GM21381 (cell line): ENCODE measurements around the gene SPTLC1.
"Not testable (repeated sequence)": the region's sequence is repeated elsewhere in the genome, so short reads cannot be mapped to it uniquely, and the experiment has no call there.

ENCODE experiments used
- ATAC-seq: cut with Tn5 transposase; IDR thresholded peaks from one replicate; pipeline ENCODE4 v1.9.1; 2021; ENCODE audit warnings: mild to moderate bottlenecking, moderate library complexity; ENCODE audit not compliant: unreplicated experiment

The SPTLC1 gene, protein sequence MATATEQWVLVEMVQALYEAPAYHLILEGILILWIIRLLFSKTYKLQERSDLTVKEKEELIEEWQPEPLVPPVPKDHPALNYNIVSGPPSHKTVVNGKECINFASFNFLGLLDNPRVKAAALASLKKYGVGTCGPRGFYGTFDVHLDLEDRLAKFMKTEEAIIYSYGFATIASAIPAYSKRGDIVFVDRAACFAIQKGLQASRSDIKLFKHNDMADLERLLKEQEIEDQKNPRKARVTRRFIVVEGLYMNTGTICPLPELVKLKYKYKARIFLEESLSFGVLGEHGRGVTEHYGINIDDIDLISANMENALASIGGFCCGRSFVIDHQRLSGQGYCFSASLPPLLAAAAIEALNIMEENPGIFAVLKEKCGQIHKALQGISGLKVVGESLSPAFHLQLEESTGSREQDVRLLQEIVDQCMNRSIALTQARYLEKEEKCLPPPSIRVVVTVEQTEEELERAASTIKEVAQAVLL

DNA sequence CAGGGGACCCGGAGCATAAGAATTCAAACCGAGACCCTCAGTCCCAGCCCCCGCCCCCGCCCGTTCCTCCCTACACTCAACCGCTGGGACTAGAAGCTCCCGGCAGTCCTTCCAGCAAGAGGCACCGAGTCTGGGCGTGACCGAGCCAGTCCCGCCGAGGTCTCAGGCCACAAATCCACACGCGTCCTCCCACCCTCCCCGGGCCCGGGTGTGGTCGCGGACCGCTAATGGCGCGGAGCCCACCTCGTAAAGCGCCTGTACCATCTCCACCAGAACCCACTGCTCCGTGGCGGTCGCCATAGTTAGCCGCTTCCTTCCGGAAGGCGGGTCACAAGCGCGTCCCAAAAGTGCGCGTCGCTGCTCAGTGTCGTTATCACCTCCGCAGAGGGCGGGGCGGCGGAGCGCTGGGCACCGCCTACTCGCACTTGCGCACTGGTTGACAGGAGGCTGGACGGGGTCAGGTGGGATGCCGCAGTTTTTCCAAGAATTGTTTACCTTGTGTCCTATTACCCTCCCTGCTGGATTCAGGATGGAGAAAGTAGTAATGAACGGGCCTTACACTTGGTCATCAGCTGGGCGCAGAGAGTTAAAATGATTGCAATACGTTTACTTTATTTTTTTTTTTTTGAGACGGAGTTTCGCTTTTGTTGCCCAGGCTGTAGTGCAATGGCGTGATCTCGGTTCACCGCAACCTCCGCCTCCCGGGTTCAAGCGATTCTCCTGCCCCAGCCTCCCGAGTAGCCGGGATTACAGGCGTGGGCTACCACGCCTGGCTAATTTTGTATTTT is at the start of gene SPTLC1:
Gene SPTLC1, minus strand, starts transcription at position 343 of the 788 bp plus-strand sequence. Its CDS starts 43 bp downstream, at position 300.
- ATAC-seq, result peak; percentile 98

DNA sequence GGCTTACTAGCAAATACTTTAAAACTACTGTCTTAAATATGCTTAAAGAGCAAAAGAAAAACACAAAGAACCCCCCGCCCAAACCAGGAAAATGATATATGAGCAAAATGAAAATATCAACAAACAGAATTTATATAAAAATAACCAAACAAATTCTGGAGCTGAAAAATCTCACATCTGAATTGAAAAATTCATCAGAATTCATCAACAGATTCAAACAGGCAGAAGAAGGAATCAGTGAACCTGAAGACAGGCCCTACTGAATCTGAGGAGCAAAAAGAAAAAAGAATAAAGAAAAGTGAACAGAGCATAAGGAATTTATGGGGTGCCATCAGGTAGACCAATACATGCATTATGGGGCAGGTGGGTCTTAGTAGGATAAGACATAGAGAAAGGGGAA is 49.8 kb upstream of the SPTLC1 start:
- no peak for ATAC-seq

DNA sequence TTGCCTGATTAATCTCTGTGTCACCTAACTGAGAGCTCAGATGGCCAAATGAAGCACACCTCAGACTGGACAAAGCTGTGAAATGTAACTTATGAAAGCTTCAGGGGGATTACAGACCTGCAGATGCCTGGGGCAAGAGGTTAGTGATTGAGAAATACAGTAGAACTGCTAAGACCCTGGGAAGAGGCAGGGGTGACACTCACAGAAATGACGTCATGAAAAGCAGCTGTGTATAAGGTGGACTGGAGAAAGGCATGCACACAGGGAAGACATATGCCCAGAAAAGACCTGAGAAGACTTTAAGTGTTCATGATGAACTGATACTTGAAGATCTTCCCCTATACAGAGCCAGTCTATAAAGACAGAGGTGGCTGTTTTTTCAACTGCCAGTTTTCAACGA is 49.3 kb upstream of the SPTLC1 start:
- ATAC-seq, result no peak

DNA sequence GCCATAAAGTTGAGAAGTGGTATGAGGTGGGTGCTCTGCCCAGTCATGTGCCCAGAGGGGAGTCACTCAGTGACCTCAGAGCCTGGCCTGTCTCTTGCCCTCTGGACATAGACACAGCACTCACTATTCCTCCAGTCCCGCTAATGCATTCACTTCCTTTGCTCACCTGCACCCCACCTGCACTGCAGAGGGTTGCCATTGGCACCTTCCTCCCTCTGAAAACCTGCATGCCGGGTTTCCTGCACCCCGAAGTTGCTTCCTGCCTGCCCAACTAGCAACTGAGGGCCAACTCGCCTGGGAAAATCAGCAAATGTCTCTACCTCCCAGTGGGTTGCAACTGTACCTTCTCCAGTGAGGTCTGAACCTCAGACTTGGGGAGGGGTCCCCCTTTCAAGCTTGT is 48.1 kb upstream of the SPTLC1 start:
- ATAC-seq, result no peak

DNA sequence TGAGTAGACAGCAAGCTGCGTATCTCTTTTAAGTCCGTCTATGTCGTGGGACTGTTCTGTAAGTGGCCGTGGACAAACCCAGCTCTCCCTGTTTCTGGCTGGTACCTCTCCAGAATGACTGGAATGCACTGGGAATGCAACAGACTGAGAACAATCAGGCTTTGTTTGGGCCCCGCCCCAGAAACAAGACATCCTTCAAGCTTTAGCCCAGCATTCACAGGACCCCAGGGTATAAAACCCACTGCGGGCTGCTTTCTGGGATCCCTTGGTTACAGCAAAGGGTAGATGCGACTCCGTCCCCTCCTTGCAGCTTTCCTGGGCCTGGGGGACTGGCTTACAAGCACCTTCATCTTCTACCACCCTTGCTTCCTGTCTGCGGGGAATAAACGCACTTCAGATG is 45.6 kb upstream of the SPTLC1 start:
- ATAC-seq, result no peak

DNA sequence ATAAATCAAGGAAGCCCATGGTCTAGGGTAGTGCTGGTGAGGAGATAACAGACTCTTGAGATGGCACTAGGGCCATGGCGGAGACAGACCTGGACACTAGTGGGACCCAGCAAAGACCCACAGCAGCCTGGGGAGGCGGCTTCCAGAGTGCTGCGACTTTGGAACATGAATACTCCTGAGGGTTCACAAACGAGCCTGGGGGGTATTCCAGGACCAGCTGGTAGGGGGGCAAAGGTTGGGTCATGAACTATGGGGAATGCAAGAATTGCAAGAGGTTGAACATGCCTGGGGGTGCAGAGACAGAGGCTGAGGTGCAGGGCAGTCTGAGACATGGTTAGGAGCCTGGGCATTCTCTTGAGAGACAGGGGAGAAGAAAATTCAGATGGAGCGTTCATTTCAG is 43.8 kb upstream of the SPTLC1 start:
- ATAC-seq, result no peak

DNA sequence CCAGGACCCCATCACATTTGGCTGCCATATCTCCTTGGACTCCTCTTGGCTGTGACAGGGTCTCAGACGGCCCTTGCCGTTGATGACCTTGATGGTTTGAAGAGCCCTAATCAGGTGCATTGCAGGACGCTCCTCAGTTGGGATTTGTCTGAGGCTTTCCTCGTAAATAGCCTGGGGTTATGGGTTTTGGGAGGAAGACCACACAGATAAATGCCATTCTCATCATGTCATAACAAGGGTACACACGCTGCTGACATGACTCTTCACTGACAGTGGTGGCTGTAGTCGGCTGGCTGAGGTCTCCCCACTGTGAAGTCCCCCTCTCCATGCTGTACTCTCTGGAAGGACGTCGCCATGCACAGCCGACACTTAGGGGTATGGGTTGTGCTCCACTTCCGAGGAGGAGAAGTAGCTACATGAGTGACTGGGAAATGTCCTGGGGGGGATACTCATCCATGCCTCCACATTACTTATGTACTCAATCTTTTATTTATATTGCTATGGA is 42.9 kb upstream of the SPTLC1 start:
- ATAC-seq, result no peak

DNA sequence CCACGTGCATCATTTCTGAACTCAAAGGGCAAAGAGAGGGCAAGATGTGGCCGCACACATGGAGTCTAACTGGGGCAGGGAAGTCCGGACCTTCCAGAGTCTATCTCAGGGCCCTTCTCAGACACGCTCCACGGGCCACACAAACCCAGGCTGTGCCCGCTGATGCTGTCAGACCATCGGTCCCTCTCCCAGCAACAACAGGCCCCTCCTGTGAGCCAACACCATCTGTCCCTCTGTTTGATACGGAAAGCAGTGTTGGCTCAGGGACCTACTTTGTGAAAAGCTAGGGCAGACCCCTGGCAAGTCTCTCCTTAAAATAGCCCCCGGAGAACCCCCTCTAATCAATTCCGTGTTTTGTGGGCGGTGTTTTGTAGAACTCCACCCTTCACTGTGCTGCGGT is 40.5 kb upstream of the SPTLC1 start:
- ATAC-seq, result not testable (repeated sequence)

DNA sequence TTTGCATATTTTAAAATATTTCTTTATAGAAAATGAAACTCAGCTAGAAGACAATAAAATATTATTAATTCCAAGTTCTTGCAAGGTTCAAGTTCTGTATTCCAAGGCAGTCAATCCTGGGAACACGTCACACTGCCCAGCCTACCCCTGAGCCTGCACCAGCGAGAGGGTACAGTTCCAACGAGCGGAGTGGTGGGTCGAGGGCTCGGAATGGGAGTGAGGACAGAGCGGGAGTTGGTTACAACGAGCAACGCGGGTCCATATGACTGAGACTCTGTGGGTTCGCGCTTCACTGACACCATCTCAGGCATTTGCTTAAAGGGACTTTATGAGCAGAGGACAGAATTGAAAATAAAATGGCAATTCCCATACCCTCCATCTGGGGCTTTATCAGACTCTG is 40.0 kb upstream of the SPTLC1 start:
- ATAC-seq, result no peak

DNA sequence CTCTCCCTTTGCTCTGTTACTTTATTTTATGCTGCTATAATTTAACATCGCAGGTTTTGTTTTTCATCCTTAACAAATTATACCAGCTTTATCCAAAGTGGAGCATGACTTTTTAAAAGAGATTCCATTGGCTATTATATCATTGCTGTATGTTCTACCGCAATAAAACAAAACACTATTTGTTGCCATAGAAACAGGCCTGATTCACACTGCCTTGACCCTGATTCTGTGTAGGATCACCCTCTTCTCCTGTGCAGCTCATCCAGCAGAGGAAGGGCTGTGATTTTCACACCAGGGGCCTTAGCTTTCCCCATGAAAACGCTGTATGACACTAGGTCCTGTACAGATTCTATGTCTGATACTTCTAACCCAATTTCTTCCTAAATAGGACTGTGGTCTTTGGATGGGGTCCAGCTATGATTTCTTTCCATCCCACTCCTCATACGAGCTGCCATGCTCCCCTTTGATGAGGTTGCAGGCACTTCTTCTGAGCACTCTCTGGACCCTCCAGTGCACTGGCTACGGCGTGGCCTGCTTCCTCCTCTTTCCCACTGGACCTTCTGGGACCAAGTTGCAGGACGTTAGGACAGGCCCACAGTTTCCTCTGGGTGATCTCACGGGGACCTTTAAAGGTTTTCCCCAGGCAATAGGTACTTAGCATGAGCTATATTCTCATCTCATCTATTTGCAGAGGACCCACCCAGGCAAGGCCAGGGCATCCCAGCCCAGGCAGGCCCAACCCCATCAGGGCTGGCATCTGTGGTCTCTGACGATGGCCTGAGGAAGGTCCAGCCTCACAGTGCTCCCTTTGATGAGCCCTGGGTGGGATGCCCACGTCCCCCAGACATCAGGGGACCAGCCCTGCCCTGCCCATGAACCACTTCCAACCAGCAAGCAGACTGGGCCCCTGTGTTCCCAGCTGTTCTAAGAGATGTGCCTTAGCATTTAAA is 38.5 kb upstream of the SPTLC1 start:
- ATAC-seq, result not testable (repeated sequence)

DNA sequence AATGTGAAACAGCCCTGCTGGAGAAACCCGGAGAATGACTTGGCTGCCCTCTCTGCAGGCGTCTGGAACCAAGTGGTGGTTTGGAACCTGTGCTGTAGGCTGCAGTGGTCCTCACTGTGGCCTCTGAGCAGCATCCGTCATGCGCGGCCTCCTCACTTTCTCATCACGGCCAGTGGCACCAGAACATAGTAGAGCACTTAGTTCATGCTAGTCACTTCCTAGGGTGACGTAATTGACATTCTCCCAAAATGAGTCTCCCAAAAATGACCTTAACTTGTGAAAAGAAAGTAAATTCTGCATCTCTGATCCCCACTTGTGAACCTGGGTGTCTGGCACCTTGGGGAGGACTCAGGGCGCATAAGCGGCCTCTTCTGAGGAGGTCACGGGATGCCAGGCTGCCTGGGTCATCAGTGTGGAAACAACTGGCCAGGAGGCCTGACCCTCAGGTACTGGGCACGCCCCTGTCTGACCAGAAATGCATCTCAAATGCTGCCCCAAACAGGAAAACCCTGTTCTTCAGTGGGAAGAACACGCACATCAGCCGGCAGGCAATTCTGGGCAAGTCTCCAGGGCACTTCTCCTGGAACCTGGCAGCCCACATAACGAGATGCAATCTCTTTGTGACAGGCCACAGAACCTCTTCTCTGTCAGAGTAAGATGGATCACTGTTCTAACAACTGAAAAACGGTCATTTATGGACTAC is 36.6 kb upstream of the SPTLC1 start:
- ATAC-seq, result no peak

DNA sequence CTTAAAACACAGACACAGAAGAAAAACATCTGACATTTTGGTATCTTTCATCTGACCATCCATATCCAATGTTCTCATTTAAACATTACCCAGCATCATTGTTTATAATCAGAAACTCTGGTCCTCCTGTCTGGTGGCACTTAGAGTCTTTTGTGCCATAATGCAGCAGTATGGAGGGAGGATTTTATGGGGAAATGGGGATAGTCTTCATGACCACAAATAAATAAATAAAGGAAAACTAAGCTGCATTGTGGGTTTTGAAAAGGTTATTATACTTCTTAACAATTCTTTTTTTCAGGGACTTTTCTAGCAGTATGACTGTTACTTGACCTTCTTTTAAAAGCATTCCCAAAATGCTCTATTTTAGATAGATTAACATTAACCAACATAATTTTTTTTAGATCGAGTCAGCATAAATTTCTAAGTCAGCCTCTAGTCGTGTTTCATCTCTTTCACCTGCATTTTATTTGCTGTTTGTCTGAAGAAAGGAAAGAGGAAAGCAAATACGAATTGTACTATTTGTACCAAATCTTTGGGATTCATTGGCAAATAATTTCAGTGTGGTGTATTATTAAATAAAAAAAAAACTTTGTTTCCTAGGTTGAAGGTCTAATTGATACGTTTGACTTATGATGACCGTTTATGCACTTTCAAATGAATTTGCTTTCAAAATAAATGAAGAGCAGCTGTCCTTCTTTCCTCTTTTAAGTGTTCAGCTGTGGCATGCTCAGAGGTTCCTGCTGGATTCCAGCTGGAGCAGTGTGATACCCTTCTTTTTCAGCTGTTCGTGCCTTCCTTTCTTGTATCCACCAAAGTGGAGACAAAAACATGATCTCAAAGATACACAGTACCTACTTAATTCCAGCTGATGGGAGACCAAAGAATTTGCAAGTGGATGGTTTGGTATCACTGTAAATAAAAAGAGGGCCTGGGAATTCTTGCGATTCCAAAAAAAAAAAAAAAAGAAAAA is 35.6 kb upstream of the SPTLC1 start:
- ATAC-seq, result not testable (repeated sequence)

DNA sequence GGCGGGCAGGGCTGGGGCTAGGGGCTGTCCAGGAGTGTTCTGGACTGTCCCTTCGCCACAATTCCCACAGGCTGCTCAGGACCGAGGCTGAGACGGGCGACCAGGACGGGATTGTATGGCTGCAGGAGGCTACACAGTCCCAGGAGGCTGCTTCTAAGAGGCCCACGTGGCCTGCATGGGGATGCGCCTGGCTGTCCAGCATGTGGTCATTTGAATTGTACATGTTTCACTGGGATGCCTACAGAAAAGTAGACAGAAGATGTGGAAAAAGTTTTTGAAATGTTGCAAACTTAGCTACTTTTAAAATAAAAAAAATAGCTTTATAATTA is 32.6 kb upstream of the SPTLC1 start:
- ATAC-seq, result no peak

DNA sequence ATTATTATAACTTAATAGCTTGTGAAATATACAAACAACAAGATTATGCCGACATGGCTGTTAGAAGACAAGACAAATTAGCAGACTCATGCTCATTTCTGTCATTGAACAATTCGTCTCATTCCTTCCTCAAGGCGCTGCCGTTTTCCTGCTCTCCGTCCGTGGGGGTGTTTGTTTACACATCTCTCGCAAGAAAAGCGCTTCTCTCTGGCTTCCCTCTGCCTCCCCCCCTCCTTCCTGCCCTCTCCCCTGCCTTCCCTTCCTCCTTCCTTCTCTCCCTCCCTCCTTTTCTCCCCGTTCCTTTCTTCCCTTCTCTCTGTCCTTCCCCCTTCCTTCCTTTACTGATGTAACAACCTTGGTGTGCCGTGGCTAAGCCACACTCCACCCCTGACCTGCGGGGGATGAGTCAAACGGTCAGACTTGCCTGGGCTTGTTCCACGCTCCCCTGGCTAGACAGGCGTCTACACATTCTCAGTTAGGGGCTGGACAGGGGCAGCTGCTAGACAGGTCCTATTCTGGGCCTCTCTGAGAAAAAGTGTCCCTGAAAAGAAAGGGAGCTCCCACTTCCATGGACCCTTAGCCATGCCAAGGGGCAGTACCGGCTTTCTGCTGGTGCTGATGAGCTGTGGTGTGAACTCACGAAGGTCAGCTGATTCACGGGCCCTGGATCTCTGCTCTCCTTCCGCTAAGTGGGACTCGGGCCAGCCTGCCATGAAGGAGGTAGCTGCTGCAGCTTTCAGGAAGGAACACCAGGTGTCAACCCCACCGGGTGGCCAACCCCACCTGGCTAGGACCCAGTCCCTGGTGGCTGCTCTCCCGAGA is 32.0 kb upstream of the SPTLC1 start:
- ATAC-seq, result peak; percentile 76

DNA sequence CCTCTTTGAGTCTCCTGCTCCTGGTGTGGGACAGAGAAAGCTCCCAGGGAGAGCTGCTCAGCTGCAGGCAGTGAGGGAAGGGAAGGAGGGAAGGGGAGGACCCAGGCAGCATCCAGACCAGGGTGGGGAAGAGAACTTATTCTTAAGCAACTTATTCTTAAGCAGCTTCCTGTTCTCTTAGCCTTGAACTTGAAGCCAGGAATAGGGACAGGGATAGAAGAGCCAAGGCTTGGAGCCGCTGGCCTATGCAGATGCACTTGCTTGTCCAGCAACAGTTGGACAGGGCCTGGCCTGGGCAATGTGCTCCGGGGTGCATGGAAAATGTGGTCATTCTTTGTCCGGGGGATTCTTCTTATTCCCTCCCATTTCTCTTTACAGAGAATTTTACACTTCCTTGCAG is 31.4 kb upstream of the SPTLC1 start:
- ATAC-seq, result no peak

DNA sequence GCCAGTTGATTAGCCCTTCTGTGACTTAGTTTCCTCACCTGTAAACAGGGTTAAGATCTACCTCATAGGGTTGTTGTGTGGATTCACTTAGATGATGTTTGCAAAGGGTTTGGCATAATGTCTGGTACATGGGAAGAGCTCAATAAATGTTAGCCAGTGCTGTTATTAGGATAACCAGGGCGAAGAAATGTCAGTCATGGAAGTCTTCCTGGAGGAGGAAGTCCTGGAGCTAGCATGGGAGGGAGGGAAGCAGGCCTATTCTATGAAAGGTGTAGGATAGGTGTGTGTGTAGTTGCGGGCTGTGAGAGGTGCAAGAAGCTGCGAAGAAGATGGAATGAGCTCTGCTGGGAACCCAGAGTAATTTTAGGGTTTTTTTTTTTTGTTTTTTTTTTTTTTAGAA is 30.6 kb upstream of the SPTLC1 start:
- ATAC-seq, result not testable (repeated sequence)

DNA sequence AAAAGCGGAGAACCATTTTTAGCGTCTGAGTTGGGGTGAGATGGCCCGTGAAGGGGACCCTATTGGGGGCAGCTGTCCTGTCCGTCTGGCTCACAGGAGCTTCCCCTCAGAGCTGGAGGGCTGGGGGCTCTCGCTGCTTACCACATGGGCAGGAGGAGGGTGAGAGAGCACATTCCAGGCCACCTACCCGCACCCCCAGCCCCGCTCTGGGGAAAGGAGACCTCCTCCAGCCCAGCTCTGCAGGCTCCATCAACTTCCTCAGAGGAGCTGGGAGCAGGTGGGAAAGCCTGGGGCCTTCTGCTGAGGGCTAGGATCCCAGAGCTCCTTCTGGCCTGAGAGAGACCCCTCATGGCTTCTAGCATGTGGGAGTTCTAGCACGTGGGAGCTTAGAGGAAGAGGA is 27.1 kb upstream of the SPTLC1 start:
- ATAC-seq, result no peak
